Activated T-cell treated with anti-CD3 and anti-CD28 coated beads, Interleukin-2, amount 50 U/mL, for 72 hours (primary cell): Measurements from ENCODE around the gene WDR82. TPM values are rescaled to one million over a fixed set of nuclear protein-coding genes. Genes with fewer than 3 reads are reported as not detected.

Experiments used
- ATAC-seq, 2 donors: fragments of 150-1000 bp; cut with Tn5 transposase; replicated peaks in 1 of 2; 2 replicates each; pipeline ENCODE4 v1.10.0; 2021; ENCODE audit warnings: moderate library complexity in 2 of 2, mild to moderate bottlenecking in 1 of 2
- DNase-seq, 2 donors: peaks; one replicate each; pipeline ENCODE4 v3.0.0; 2021 to 2022; ENCODE audit warnings: mixed read lengths in 1 of 2
- H3K27ac Mint-ChIP-seq: one replicate; pipeline ENCODE4 v1.8.0; 2022; ENCODE audit warnings: mild to moderate bottlenecking, moderate library complexity, mixed read lengths
- H3K27me3 Mint-ChIP-seq: one replicate; pipeline ENCODE4 v1.8.0; 2022; ENCODE audit warnings: low read depth, mixed read lengths
- H3K36me3 Mint-ChIP-seq, 2 donors: one replicate each; pipeline ENCODE4 v1.8.0; 2022; ENCODE audit warnings: mixed read lengths in 2 of 2, mild to moderate bottlenecking in 1 of 2; ENCODE audit not compliant: insufficient read depth in 2 of 2
- H3K4me1 Mint-ChIP-seq: one replicate; pipeline ENCODE4 v1.8.0; 2022; ENCODE audit warnings: low read depth, mixed read lengths
- H3K4me3 Mint-ChIP-seq, 2 donors: one replicate each; pipeline ENCODE4 v1.8.0; 2022; ENCODE audit warnings: mild to moderate bottlenecking in 2 of 2, mixed read lengths in 2 of 2, moderate library complexity in 2 of 2
- H3K9me3 Mint-ChIP-seq, 2 donors: one replicate each; pipeline ENCODE4 v1.8.0; 2022; ENCODE audit warnings: mixed read lengths in 2 of 2
- total RNA-seq, 2 donors: library from RNA; stranded (reverse); gene quantifications; one replicate each; pipeline ENCODE4 v1.2.3, GENCODE V29; 2022

WDR82 gene
- total RNA-seq, 2 donors from 2014 or later: 113 to 120 TPM

DNA sequence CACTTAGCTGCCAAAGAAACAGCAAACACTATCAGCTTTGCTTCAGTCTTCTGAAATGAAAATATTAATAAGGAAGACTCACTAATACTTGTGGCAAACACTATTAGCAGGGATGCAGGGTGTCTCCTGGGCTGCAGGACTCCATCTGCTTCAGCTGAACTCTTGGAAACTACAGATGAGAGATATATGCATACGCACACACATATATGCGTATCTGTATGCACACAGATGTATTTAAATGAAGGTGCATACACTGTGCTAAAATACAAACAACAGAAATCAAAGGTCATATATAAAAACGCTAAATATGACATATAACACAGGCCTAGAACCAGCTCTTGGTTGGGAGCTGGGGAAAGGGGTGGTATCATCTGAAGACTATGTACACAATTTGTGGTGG lies 22.3 kb downstream of the WDR82 start:
- peaks cover 19 to 49% of the 10 kb centered on the region in 2 donors for H3K36me3 Mint-ChIP-seq

DNA sequence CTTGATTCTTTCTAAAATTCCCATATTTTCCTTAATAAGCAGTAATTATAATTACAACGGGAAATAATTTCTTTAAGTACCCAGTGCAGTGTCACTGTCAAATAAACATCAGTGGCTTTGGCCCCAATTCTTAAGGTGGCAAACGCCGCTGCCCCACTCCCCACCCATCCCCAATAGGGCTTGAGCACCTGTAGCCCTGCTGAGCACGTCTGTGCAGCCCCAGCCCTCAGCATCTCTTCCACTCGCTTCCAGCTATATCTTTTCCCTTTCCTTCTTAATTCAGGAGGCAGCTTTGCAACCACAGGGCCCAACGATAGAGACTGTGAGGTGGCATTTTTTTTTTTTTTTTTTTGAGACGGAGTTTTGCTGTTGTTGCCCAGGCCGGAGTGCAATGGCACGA lies 23.8 kb downstream of the WDR82 start:
- Mint-ChIP-seq H3K27me3 (no peaks in the 10 kb centered on the region), H3K36me3 (peaks cover 15 to 38% of the 10 kb centered on the region in 2 donors), H3K27ac (peak overlapping the region; percentile 51), H3K9me3 (no peaks in the 10 kb centered on the region), H3K4me1 (peaks cover 89% of the 10 kb centered on the region), H3K4me3 (peak overlapping the region in 1 of 2 donors; percentile 37)
- no peak for DNase-seq
- ATAC-seq: no peak

More for the DNA sequence above, 22.3 kb downstream of the WDR82 start:
- DNase-seq: no peak
- Mint-ChIP-seq H3K27me3 (no peaks in the 10 kb centered on the region), H3K9me3 (no peaks in the 10 kb centered on the region), H3K4me3 (no peak overlapping the region), H3K27ac (peak overlapping the region; percentile 78), H3K4me1 (peaks cover 97% of the 10 kb centered on the region)
- no peak for ATAC-seq

DNA sequence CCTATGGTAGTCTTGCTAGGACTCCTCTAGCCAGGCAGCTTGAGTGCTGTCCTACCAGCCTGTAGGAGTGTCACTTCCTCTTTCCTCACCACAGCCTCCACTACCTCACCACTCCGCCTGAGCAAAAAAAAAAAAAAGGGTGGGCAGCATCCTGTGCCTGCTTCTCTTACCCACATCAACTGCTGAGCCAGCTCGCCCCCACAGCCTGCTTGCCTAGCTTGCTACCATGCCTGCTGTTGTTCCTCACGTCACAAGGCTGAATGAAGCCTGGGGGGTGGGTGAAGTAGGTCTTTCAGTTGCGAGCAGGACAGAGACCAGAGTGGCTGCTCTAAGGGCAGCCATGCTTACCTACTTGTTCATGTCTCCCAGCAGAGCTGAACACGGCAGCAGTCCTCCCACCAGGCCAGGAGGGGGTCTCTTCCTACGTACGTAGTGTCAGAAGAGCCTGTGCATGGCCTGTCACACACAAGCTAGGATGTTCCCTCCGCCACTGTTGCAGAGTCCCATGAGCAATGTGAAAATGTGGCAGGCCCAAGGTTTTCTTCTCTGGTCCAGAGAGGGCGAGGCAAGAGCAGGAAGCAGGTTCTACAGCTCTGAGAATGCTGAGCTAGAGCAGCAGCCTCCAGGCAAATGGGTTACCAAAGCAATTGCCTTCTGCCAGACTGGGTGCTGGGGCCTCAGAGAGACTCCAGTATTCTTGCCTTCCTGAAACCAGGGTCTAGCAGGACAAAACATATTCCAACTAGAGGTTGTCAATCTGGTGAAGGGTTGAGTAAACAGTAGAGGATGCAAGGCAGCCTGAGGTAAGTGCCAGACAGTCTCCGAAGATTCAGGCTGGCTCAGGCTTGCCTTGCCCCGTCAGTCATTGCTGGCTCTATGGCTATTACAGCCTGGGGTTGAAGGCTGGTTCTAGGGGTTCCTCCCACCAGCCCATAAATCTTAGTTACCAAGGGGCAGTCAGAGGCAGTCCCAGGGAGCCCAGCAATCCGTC lies 24.8 kb downstream of the WDR82 start:
- Mint-ChIP-seq H3K27me3 (no peaks in the 10 kb centered on the region), H3K36me3 (peaks cover 14 to 35% of the 10 kb centered on the region in 2 donors), H3K27ac (peak overlapping the region; percentile 94), H3K9me3 (no peaks in the 10 kb centered on the region), H3K4me1 (peaks cover 88% of the 10 kb centered on the region), H3K4me3 (peak overlapping the region; percentile 79 to 86)
- ATAC-seq (peak; percentile 91 to 96), DNase-seq (peak; percentile 82 to 89)

DNA sequence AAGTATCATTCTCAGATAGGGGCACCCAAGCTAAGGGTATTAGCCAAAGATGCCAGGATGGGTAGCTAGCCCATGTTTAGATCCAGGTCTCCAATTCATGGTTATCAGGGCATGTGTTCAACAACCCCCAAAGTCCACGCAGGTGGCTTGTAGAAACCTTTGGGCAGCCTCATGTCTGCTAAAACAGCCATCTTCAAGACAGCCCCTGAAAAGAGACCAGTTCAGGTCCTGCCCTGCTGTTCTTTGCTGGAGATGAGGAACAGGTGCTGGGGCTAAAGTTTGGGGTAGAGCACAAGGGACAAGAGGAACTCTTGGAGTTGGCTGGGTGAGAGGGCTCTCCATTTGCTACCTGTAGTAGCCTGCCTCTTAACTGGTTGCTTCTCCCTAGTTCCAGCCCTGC lies 28.3 kb downstream of the WDR82 start:
- Mint-ChIP-seq H3K9me3 (no peaks in the 10 kb centered on the region), H3K4me1 (peaks cover 81% of the 10 kb centered on the region), H3K4me3 (peak overlapping the region in 1 of 2 donors; percentile 26), H3K36me3 (peaks cover 23 to 29% of the 10 kb centered on the region in 2 donors), H3K27ac (peak overlapping the region; percentile 89), H3K27me3 (no peaks in the 10 kb centered on the region)
- no peak for DNase-seq
- no peak for ATAC-seq

DNA sequence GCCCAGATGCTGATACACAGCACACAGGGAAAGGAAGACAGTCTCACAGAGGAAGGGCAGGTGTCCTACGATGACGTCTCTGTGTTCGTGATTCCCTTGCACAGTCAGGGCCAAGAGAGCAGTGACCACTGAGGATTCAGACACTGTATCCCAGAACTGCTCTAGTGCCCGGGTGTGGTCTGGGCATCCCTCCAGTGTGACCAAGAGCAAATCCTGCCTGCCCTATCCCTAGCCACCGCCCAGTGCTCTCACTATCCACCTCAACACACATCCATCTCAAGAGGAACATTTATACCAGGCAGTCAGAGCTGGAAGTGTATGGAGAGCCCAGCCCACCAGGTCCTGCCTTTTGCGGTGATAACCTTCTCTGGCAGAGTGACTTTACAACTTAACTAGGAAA lies 28.8 kb downstream of the WDR82 start:
- peak overlapping the region in 1 of 2 donors; percentile 6 for H3K4me3 Mint-ChIP-seq
- peaks cover 81% of the 10 kb centered on the region for H3K4me1 Mint-ChIP-seq
- ATAC-seq (no peak), DNase-seq (no peak)
- no peaks in the 10 kb centered on the region for H3K27me3 Mint-ChIP-seq
- peak overlapping the region; percentile 89 for H3K27ac Mint-ChIP-seq
- peaks cover 23 to 29% of the 10 kb centered on the region in 2 donors for H3K36me3 Mint-ChIP-seq
- no peaks in the 10 kb centered on the region for H3K9me3 Mint-ChIP-seq

DNA sequence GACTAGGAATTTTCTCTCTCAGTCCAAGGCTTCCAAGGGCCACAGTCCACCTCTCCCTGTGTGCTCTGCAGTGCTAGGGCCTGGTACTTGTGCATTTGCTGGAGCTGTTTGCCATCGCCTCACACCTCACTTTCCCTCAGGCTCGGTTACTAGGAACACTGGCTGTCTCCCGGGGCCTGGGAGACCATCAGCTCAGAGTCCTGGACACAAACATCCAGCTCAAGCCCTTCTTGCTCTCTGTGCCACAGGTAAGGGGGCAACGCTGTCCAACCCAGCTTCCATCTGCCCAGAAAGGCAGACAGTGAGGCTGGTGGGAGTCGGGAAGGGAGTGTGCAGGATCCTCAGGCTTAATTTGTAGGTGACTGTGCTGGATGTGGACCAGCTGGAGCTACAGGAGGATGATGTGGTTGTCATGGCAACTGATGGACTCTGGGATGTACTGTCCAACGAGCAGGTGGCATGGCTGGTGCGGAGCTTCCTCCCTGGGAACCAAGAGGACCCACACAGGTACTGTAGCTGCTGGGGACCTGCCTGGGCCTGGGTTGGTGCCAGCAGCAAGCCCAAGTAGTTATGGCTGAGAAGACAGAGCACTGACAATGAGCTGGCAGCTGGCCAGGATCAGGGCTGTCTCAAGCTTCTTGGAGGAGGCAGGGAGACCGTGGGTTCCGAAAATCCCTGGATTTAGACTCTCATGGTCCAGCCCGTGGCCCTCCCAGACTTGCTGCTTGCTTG lies 29.5 kb downstream of the WDR82 start:
- H3K36me3 Mint-ChIP-seq: peaks cover 23 to 29% of the 10 kb centered on the region in 2 donors
- H3K4me3 Mint-ChIP-seq: peak overlapping the region; percentile 90 to 91
- no peaks in the 10 kb centered on the region for H3K9me3 Mint-ChIP-seq
- peak overlapping the region; percentile 89 for H3K27ac Mint-ChIP-seq
- ATAC-seq (no peak), DNase-seq (no peak)
- H3K27me3 Mint-ChIP-seq: no peaks in the 10 kb centered on the region
- peaks cover 81% of the 10 kb centered on the region for H3K4me1 Mint-ChIP-seq

DNA sequence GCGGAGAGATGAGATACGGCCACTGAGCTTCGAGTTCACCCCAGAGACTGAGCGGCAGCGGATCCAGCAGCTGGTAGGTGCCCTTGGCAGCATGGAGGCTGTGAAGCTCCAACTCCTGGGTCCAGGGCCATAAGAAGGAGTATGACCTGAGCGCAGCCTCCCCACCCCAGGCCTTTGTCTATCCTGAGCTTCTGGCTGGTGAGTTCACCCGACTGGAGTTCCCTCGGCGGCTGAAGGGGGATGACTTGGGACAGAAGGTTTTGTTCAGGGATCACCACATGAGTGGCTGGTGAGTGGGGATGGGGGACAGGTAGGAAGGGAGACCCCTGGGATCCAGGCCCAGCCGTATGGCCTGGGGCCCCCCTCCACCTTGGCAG lies 30.3 kb downstream of the WDR82 start:
- Mint-ChIP-seq H3K27me3 (no peaks in the 10 kb centered on the region), H3K4me3 (peak overlapping the region; percentile 90 to 91), H3K9me3 (peaks cover 2 to 3% of the 10 kb centered on the region in 2 donors), H3K4me1 (peaks cover 81% of the 10 kb centered on the region), H3K27ac (peak overlapping the region; percentile 85), H3K36me3 (peaks cover 20 to 32% of the 10 kb centered on the region in 2 donors)
- ATAC-seq (no peak), DNase-seq (no peak)

DNA sequence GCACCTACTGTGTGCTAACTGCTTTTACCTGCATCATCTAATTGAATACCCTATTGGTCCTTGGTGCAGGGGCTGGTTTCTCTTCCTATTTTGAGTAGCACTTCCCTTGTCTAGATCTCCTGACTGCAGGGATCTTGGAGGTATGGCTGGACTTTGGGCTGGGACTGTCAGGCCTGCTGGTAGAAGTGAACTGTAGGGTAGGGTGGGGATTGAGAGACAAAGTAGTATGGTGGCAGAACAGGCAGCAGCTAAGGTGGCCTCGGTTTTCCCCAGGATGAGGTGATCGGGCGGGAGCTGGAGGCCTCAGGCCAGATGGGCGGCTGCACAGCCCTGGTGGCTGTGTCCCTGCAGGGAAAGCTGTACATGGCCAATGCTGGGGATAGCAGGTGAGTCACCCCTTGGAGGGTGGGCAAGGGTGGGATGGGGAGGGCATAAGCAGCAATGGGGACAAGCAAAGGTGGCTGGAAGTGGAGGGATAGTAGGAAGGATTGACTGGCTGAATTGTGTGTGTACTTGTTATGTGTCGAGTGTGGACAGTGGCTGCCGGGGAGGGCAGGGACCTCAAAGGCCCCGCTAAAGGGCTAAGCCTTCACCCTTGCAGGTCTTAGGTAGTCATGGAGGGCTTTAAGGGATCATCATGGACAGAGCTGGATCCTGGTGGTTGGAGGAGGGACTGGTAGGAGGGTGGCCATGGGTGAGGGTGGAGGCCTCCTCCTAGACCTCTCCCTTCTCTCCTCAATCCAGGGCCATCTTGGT lies 30.9 kb downstream of the WDR82 start:
- peaks cover 18 to 32% of the 10 kb centered on the region in 2 donors for H3K36me3 Mint-ChIP-seq
- H3K4me3 Mint-ChIP-seq: peak overlapping the region; percentile 90 to 91
- peaks cover 78% of the 10 kb centered on the region for H3K4me1 Mint-ChIP-seq

DNA sequence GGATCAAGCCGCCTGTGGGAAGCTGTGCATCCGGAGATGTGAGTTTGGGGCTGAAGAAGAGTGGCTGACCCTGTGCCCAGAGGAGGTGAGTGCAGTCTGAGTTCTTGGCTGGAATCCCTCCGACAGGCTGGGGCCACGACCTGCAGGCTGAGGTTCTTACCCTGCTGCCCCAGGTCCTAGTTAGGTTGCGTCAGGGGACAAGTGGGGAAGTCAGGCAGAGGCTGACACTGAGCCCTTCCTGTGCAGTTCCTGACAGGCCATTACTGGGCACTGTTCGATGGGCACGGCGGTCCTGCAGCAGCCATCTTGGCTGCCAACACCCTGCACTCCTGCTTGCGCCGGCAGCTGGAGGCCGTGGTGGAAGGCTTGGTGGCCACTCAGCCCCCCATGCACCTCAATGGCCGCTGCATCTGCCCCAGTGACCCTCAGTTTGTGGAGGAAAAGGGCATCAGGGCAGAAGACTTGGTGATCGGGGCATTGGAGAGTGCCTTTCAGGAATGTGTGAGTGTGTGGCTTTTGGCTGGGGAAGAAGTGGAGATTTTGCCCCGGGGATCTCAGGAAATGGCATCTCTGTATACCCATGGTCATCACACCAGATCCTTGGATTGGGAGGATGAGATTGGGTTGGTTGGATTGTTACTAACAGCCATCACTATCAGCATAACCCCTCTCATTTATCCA lies 31.6 kb downstream of the WDR82 start:
- Mint-ChIP-seq H3K27ac (peak overlapping the region; percentile 82), H3K9me3 (peaks cover 2 to 3% of the 10 kb centered on the region in 2 donors), H3K4me3 (peak overlapping the region; percentile 90 to 91), H3K36me3 (peaks cover 20 to 33% of the 10 kb centered on the region in 2 donors), H3K27me3 (no peaks in the 10 kb centered on the region), H3K4me1 (peaks cover 76% of the 10 kb centered on the region)
- ATAC-seq: peak; percentile 5 to 20
- DNase-seq: peak in 1 of 2 donors; percentile 37

More for the DNA sequence above, 30.9 kb downstream of the WDR82 start:
- Mint-ChIP-seq H3K27me3 (no peaks in the 10 kb centered on the region), H3K27ac (peak overlapping the region; percentile 85), H3K9me3 (peaks cover 2 to 3% of the 10 kb centered on the region in 2 donors)
- DNase-seq (no peak), ATAC-seq (no peak)

DNA sequence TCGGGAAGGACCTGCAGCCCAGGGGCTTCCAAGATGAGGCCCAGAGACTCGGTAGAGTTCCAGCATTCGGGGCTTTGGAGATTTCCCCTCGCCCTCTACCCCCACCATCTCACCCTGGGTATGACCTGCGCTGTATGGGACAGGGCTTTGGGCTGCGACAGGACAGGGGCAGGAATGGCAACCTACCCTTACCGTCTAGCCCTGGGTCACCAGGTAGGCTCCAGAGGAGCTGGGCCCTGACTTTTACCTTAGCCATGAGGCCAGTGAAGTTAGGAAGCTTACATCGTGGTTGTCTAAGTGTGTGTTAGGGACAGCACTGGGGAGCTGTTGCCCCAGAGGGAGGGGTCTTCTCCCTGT lies 32.2 kb downstream of the WDR82 start:
- H3K27me3 Mint-ChIP-seq: no peaks in the 10 kb centered on the region
- no peak for DNase-seq
- ATAC-seq: peak; percentile 14 to 15
- H3K4me1 Mint-ChIP-seq: peaks cover 78% of the 10 kb centered on the region
- H3K9me3 Mint-ChIP-seq: peaks cover 2 to 3% of the 10 kb centered on the region in 2 donors
- peak overlapping the region; percentile 82 for H3K27ac Mint-ChIP-seq
- peaks cover 21 to 35% of the 10 kb centered on the region in 2 donors for H3K36me3 Mint-ChIP-seq
- peak overlapping the region; percentile 90 to 91 for H3K4me3 Mint-ChIP-seq

DNA sequence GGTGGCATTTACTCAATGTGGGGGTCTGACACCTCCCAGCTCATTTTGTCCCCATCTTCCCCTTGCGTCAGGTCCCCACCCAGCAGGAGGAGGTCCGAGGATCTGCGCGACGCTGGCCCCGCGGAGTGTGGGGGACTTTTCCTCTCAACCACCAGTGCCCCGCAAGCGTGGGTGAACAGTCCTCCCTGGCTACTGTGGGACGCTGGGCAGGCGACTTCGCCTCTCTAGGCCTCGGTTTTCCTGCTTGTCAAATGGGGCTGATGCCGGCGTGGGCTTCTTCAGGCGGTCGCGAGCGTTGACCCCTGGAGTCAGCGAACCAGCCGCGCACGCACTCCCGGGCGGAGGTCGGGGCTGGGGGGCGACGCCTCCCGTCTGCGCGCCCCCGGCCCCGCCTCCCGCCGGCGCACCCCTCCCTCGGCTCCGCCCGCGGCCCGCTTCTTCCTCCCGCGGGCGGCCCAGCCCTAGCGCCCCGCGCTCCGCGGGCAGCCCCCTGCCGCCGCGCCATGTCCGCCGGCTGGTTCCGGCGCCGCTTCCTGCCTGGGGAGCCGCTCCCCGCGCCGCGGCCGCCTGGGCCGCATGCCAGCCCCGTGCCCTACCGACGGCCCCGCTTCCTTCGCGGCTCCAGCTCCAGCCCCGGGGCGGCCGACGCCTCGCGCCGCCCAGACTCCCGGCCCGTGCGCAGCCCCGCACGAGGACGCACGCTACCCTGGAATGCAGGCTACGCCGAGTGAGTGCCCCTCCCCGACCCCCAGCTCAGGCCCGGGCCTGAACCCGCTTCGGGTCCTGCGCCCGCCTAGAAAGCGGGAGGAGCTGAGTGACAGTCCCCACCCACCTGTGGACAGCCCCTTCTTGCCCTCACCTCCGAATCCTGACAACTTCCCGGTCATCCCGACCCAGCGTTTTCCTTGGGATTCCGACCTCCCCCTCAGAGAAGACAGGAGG lies 32.9 kb downstream of the WDR82 start, which contains the start of gene PPM1M:
PPM1M (plus strand) TSS at position 438 of the 942 bp plus-strand sequence; CDS start at position 504, 66 bp downstream.
- DNase-seq: peak; percentile 69 to 79
- peak; percentile 45 to 50 for ATAC-seq
- H3K4me3 Mint-ChIP-seq: peak within 1 kb of the TSS; percentile 90 to 91
- peaks cover 2 to 3% of the 10 kb centered on the region in 2 donors for H3K9me3 Mint-ChIP-seq
- no peaks in the 10 kb centered on the region for H3K27me3 Mint-ChIP-seq
- peaks cover 21 to 35% of the 10 kb centered on the region in 2 donors for H3K36me3 Mint-ChIP-seq
- H3K4me1 Mint-ChIP-seq: peaks cover 84% of the 10 kb centered on the region
- peak within 1 kb of the TSS; percentile 82 for H3K27ac Mint-ChIP-seq
